Regular cardiac myocyte (primary cell): ENCODE measurements around the gene SPDYC. TPM values are rescaled to one million over a fixed set of nuclear protein-coding genes. Genes with fewer than 3 reads are reported as not detected.

Source experiments
- total RNA-seq: library from RNA; depleted of rRNA; stranded (reverse); fragments of >200 nt; gene quantifications from 2 replicates; pipeline ENCODE4 v1.2.3, GENCODE V29; 2014

SPDYC gene
- total RNA-seq = not detected in 2 replicates

GRCh38 chr11:65170058-65170534 lies at the start of gene SPDYC:
Gene SPDYC, plus strand, starts transcription at chr11:65170233. Its CDS starts 1,125 bp downstream, at chr11:65171358.

GRCh38 chr11:65121865-65122696 lies 48.0 kb upstream of the SPDYC start, which contains the start of the genes FAU and MRPL49:
Gene FAU, minus strand, starts transcription at chr11:65122134. Its CDS starts 321 bp downstream, at chr11:65121813.
Gene MRPL49, plus strand, starts transcription at chr11:65122321. Its CDS starts 26 bp downstream, at chr11:65122347.

GRCh38 chr11:65134240-65134951 lies 35.6 kb upstream of the SPDYC start, which contains the start of gene SYVN1:
Gene SYVN1, minus strand, starts transcription at chr11:65134519. Its CDS starts 918 bp downstream, at chr11:65133601.

GRCh38 chr11:65181569-65182257 lies 11.7 kb downstream of the SPDYC start, which contains the start of gene CAPN1:
Gene CAPN1, plus strand, starts transcription at chr11:65181928. Its CDS starts 774 bp downstream, at chr11:65182702.

Other genes starting within 250 kb of the SPDYC start
- gene PPP2R5B, start 245.5 kb upstream of the SPDYC start, total RNA-seq = 12.7 and 30.4 TPM in 2 replicates
- gene GPHA2, start 234.3 kb upstream of the SPDYC start, total RNA-seq = not detected in 2 replicates
- gene MAJIN, start 198.1 kb upstream of the SPDYC start, total RNA-seq = not detected in 2 replicates
- 0.28 and 0.77 TPM in 2 replicates for gene BATF2, start 173.3 kb upstream of the SPDYC start, total RNA-seq
- 58.5 and 94.1 TPM in 2 replicates for gene ARL2, start 156.1 kb upstream of the SPDYC start, total RNA-seq
- gene SNX15, start 142.8 kb upstream of the SPDYC start, total RNA-seq = 7.9 and 8.4 TPM in 2 replicates
- gene SAC3D1, start 129.0 kb upstream of the SPDYC start, total RNA-seq = 8.2 and 18.6 TPM in 2 replicates
- gene NAALADL1, start 111.7 kb upstream of the SPDYC start, total RNA-seq = 16.9 and 21.4 TPM in 2 replicates
- 1.1 and 13.4 TPM in 2 replicates for gene CDCA5, start 86.2 kb upstream of the SPDYC start, total RNA-seq
- gene ZFPL1, start 86.0 kb upstream of the SPDYC start, total RNA-seq = 23.4 and 36.8 TPM in 2 replicates
- 120 and 121 TPM in 2 replicates for gene VPS51, start 74.0 kb upstream of the SPDYC start, total RNA-seq
- 8.6 and 14.7 TPM in 2 replicates for gene TM7SF2, start 58.4 kb upstream of the SPDYC start, total RNA-seq
- 8.2 and 14.8 TPM in 2 replicates for gene ZNHIT2, start 52.5 kb upstream of the SPDYC start, total RNA-seq
- 204 and 252 TPM in 2 replicates for gene FAU, start 48.1 kb upstream of the SPDYC start, total RNA-seq
- 52.9 and 54.7 TPM in 2 replicates for gene MRPL49, start 47.9 kb upstream of the SPDYC start, total RNA-seq
- 12.4 and 15.1 TPM in 2 replicates for gene SYVN1, start 35.7 kb upstream of the SPDYC start, total RNA-seq
- gene CAPN1, start 11.7 kb downstream of the SPDYC start, total RNA-seq = 61.7 and 142 TPM in 2 replicates
- gene POLA2, start 91.7 kb downstream of the SPDYC start, total RNA-seq = 4.5 and 16.9 TPM in 2 replicates
- gene CDC42EP2, start 144.6 kb downstream of the SPDYC start, total RNA-seq = 10.9 and 18.3 TPM in 2 replicates
- gene DPF2, start 163.6 kb downstream of the SPDYC start, total RNA-seq = 27.9 and 29.9 TPM in 2 replicates
- gene TIGD3, start 184.5 kb downstream of the SPDYC start, total RNA-seq = under 0.01 and 0.19 TPM in 2 replicates
- 1.5 and 2.8 TPM in 2 replicates for gene SLC25A45, start 212.4 kb downstream of the SPDYC start, total RNA-seq
- gene FRMD8, start 216.4 kb downstream of the SPDYC start, total RNA-seq = 58.9 and 64.0 TPM in 2 replicates